Upper lobe of right lung (tissue), 1 donor: Measurements from ENCODE around the gene GRID1. TPM values are rescaled to one million over a fixed set of nuclear protein-coding genes. Genes with fewer than 3 reads are reported as not detected.

Experiments used
- ATAC-seq: fragments of 200-7000 bp; cut with Tn5 transposase; one replicate; pipeline ENCODE4 v1.9.1; 2020; ENCODE audit warnings: mild to moderate bottlenecking, moderate library complexity
- DNase-seq: peaks from one replicate; pipeline ENCODE4 v3.0.0-alpha.2; 2020
- H3K27ac ChIP-seq: fragments of 200-600 bp; one replicate; pipeline ENCODE4 v1.8.0; 2022
- H3K27me3 ChIP-seq: fragments of 200-600 bp; one replicate; pipeline ENCODE4 v1.8.0; 2022; ENCODE audit warnings: mild to moderate bottlenecking
- H3K36me3 ChIP-seq: fragments of 200-600 bp; one replicate; pipeline ENCODE4 v1.8.0; 2022
- H3K4me1 ChIP-seq: fragments of 200-600 bp; one replicate; pipeline ENCODE4 v1.8.0; 2022
- H3K4me3 ChIP-seq: fragments of 200-600 bp; one replicate; pipeline ENCODE4 v1.8.0; 2022; ENCODE audit warnings: mild to moderate bottlenecking
- H3K9me3 ChIP-seq: fragments of 200-600 bp; one replicate; pipeline ENCODE4 v1.8.0; 2022
- intact Hi-C: fragments of 100-400 bp; cut with DNase I; formaldehyde crosslinking; loops from one replicate; pipeline ENCODE4 v1.11.0; 2022
- total RNA-seq: library from RNA; stranded (reverse); fragmentation: NEBNext Ultra II Directional; extraction: Animal tissue kit (Norgen Biotek cat#: 25700); gene quantifications from one replicate; pipeline ENCODE4 v1.2.1, GENCODE V29; 2021
- TF ChIP-seq, protein P1 (sequence below): fragments of 200-600 bp; IDR thresholded peaks from one replicate; pipeline ENCODE4 v1.8.0; 2022; ENCODE audit warnings: antibody characterized with exemption
- donor health status: DM: no; HTN: yes; CAD: no; lungs with severe emphysema.

GRID1 gene
- total RNA-seq, 1 donor from 2014 or later: 3.0 TPM

DNA sequence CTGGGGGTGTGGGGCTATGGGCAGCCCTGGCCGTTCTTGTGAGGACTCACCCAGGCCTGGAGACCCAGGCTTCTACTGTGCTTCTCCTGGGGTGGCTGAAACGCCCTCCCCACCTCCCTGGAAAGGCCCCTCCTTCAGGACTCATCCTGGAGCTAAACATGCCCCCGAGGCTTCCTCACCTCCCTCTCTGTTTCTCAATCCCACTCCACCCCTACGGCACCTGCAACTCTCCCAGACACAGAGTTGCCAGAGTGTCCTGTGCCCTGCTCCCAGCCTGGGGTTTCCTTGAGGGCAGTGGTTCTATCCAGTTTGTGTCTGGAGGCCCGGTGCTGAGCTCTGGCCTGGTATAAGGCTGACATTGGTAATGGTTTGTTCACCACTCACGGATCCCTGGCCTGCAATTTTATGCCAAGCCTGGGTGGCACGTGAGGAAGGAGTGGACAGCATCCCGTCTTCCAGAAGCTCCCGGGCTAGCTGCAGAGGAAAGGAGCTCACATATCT, 68.0 kb downstream of the GRID1 start:
- H3K27ac ChIP-seq: no peak overlapping the region
- intact Hi-C loops: no loop called here
- H3K9me3 ChIP-seq: no peaks in the 10 kb centered on the region
- H3K27me3 ChIP-seq: no peaks in the 10 kb centered on the region
- ATAC-seq (no peak), DNase-seq (no peak)
- H3K36me3 ChIP-seq: no peaks in the 10 kb centered on the region
- no peaks in the 10 kb centered on the region for H3K4me1 ChIP-seq
- no peak overlapping the region for H3K4me3 ChIP-seq
- TF ChIP-seq, protein P1, sequence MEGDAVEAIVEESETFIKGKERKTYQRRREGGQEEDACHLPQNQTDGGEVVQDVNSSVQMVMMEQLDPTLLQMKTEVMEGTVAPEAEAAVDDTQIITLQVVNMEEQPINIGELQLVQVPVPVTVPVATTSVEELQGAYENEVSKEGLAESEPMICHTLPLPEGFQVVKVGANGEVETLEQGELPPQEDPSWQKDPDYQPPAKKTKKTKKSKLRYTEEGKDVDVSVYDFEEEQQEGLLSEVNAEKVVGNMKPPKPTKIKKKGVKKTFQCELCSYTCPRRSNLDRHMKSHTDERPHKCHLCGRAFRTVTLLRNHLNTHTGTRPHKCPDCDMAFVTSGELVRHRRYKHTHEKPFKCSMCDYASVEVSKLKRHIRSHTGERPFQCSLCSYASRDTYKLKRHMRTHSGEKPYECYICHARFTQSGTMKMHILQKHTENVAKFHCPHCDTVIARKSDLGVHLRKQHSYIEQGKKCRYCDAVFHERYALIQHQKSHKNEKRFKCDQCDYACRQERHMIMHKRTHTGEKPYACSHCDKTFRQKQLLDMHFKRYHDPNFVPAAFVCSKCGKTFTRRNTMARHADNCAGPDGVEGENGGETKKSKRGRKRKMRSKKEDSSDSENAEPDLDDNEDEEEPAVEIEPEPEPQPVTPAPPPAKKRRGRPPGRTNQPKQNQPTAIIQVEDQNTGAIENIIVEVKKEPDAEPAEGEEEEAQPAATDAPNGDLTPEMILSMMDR: no peak

DNA sequence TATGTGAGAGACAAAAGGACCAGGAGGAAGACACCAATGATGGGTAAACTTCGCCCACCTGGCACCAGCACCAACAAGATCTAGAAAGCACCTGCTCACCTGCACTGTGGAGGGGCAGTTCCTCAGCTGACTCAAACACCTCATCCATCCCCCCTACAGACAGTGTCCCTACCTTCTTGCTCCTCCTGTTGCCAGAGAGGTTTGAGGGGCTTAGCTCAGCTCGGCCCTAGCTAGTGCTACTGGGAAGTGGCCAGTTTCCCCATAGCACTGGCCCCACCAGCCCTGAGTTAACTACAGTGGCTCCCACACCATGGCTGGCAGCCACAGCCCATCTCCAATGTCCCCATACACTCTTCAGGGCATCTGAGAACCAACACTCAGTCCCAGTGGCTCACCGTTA, 70.8 kb downstream of the GRID1 start:
- DNase-seq (no peak), ATAC-seq (no peak)
- TF ChIP-seq, protein P1: no peak

DNA sequence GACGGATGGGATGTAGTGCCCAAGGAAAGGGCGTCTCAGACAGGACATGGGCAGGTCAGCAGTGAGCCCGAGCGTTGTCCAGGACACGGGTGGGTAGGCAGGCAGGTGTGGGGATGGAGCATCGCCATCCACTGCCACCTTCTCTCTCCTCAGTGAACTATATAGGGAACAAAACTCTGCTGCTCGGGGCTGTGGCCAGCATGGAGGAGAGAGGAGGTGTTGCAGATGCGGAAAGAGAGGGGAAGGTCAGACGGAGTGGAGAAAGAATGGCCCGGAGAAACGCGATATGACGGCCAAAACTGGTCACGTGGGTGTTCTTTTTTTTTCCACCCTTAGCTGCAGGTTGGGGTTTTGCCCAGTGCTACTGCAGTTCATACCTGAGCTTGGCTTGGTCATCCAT, 71.2 kb downstream of the GRID1 start:
- intact Hi-C loops: no loop called here
- ATAC-seq: no peak
- no peaks in the 10 kb centered on the region for H3K36me3 ChIP-seq
- H3K27ac ChIP-seq: no peak overlapping the region
- DNase-seq: no peak
- no peaks in the 10 kb centered on the region for H3K9me3 ChIP-seq
- no peaks in the 10 kb centered on the region for H3K4me1 ChIP-seq
- no peak overlapping the region for H3K4me3 ChIP-seq
- no peaks in the 10 kb centered on the region for H3K27me3 ChIP-seq
- TF ChIP-seq, protein P1: no peak

More for the DNA sequence above, 70.8 kb downstream of the GRID1 start:
- no peak overlapping the region for H3K4me3 ChIP-seq
- H3K9me3 ChIP-seq: no peaks in the 10 kb centered on the region
- H3K27ac ChIP-seq: no peak overlapping the region
- H3K36me3 ChIP-seq: no peaks in the 10 kb centered on the region
- H3K27me3 ChIP-seq: no peaks in the 10 kb centered on the region
- intact Hi-C loops: no loop called here
- no peaks in the 10 kb centered on the region for H3K4me1 ChIP-seq

DNA sequence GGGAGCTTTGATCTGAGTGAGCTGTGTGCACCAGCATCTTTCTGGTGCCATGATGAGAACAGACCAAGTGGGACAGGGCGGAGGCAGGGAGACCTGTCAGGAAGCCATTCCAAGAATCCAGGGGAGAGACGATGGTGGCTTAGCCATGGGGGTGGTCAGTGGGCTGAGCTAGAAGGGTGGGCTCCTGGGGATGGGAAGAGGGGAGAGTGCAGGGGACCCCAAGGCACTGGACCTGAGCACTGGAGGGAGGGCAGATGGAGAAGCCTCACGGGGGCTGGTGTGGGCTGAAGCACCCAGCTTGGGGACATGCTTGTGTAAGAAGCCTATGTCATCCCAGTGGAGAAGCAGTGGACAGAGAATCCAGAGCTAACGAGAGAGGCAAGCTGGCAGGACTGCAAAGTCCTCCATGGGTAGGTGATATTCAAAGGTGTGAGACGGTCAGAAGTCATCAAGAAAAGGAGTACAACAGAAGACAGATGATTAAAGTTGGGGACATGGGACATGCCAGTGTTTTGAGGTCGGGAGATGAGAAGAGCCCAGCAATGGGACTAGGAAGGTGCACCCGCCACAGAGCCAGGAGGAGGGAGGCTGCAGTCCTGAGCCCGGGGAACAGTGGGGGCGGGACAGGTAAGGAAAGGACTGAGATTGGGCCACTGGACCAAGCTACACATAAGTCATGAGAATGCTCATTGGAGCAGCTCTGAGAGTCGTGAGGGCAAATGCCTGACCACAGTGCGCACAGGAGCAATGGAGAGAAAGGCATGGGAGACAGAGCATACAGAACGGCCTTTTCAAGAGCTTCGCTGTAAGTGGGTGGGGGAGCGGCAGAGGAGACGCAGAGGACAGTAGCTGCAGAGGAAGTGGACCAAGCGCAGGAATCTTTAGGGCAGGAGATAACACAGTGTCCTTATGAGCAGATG, 72.0 kb downstream of the GRID1 start:
- DNase-seq: no peak
- no peak overlapping the region for H3K4me3 ChIP-seq

DNA sequence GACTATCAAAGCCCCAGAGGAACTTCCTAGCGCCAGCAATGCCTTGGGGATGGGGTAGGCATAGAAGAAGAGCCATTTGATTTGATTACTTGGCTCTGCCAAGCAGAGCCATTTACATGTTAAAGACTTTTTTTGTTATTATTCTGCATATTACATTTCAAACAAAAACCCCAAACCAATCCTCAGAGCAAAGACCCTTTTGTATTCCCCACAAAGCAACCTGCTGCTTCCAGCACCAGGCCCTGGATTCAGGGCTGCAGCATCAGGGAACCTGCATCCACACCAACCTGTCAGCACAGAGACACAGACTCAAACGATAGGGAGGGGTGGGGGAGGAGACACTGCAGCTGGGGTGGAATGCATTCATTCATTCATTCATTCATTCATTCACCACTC, 73.2 kb downstream of the GRID1 start:
- TF ChIP-seq, protein P1: no peak
- no peaks in the 10 kb centered on the region for H3K36me3 ChIP-seq
- DNase-seq (no peak), ATAC-seq (no peak)
- H3K27ac ChIP-seq: no peak overlapping the region
- intact Hi-C loops: no loop called here
- no peaks in the 10 kb centered on the region for H3K4me1 ChIP-seq
- no peaks in the 10 kb centered on the region for H3K27me3 ChIP-seq
- no peak overlapping the region for H3K4me3 ChIP-seq
- no peaks in the 10 kb centered on the region for H3K9me3 ChIP-seq

More for the DNA sequence above, 72.0 kb downstream of the GRID1 start:
- no peaks in the 10 kb centered on the region for H3K27me3 ChIP-seq
- H3K36me3 ChIP-seq: no peaks in the 10 kb centered on the region
- TF ChIP-seq, protein P1: no peak
- H3K27ac ChIP-seq: no peak overlapping the region
- no peaks in the 10 kb centered on the region for H3K9me3 ChIP-seq
- no peak for ATAC-seq
- intact Hi-C loops: no loop called here
- H3K4me1 ChIP-seq: no peaks in the 10 kb centered on the region
